OCI-M2 (cell line): Measurements from ENCODE around the gene SDHB.

Source experiments
- DNase-seq: peaks from one replicate; lab custom pipeline; 2025; ENCODE audit not compliant: unreplicated experiment; lab: John Stamatoyannopoulos, UW

The SDHB gene

GRCh38 chr1:17046334-17046657, 7.5 kb downstream of the SDHB start:
- DNase-seq = no peak

GRCh38 chr1:17045634-17046333, 8.0 kb downstream of the SDHB start:
- DNase-seq = no peak

- DNase-seq = no peak
These were observed 8.7 kb downstream of the SDHB start for GRCh38 chr1:17045150-17045549.

GRCh38 chr1:17043676-17044075, 10.2 kb downstream of the SDHB start:
- DNase-seq = no peak

GRCh38 chr1:17040135-17040534, 13.7 kb downstream of the SDHB start:
- no peak for DNase-seq

GRCh38 chr1:17039522-17039921, 14.3 kb downstream of the SDHB start:
- no peak for DNase-seq

GRCh38 chr1:17033481-17033880, 20.4 kb downstream of the SDHB start:
- no peak for DNase-seq

- no peak for DNase-seq
These were observed 21.1 kb downstream of the SDHB start for GRCh38 chr1:17032741-17033140.

- no peak for DNase-seq
These were observed 22.4 kb downstream of the SDHB start for GRCh38 chr1:17031436-17031835.

- DNase-seq = no peak
These were observed 23.6 kb downstream of the SDHB start for GRCh38 chr1:17030206-17030605.

GRCh38 chr1:17028662-17029188, 25.1 kb downstream of the SDHB start:
- no peak for DNase-seq

- DNase-seq = no peak
These were observed 25.9 kb downstream of the SDHB start for GRCh38 chr1:17027900-17028299.

GRCh38 chr1:17027403-17027802, 26.4 kb downstream of the SDHB start:
- DNase-seq = no peak

- DNase-seq = no peak
These were observed 29.1 kb downstream of the SDHB start for GRCh38 chr1:17024721-17025120.

- DNase-seq = no peak
These were observed 30.3 kb downstream of the SDHB start for GRCh38 chr1:17023573-17023972.

GRCh38 chr1:17023102-17023501, 30.7 kb downstream of the SDHB start:
- no peak for DNase-seq

GRCh38 chr1:17021896-17022295, 31.9 kb downstream of the SDHB start:
- DNase-seq = no peak

- no peak for DNase-seq
These were observed 33.3 kb downstream of the SDHB start for GRCh38 chr1:17020502-17020901.

GRCh38 chr1:17018849-17019248, 35.0 kb downstream of the SDHB start:
- no peak for DNase-seq

- no peak for DNase-seq
These were observed 36.4 kb downstream of the SDHB start for GRCh38 chr1:17017435-17017834.

- DNase-seq = no peak
These were observed 37.5 kb downstream of the SDHB start for GRCh38 chr1:17016317-17016661.

- no peak for DNase-seq
These were observed 38.9 kb downstream of the SDHB start for GRCh38 chr1:17014671-17015567.
